Activated naive CD8-positive, alpha-beta T cell treated with anti-CD3 and anti-CD28 coated beads, Interleukin-2, amount 50 U/mL, for 16 hours (primary cell): ENCODE results near the gene SLC16A9.
"Not testable (repeated sequence)": the region's sequence is repeated elsewhere in the genome, so short reads cannot be mapped to it uniquely, and the experiment has no call there.

ENCODE experiments used
- DNase-seq: peaks from one replicate; pipeline ENCODE4 v3.0.0-alpha.2; 2020; ENCODE audit warnings: low read depth, low spot score

Gene SLC16A9

GRCh38 chr10:59709395-59710125, at the start of gene SLC16A9:
SLC16A9 (minus strand) TSS chr10:59709850; CDS start chr10:59684291, 25,559 bp downstream.
- DNase-seq, result no peak

- no peak for DNase-seq
These were observed 48.3 kb upstream of the SLC16A9 start for GRCh38 chr10:59757966-59758365.

GRCh38 chr10:59754951-59755350, 45.3 kb upstream of the SLC16A9 start:
- no peak for DNase-seq

GRCh38 chr10:59753267-59753666, 43.6 kb upstream of the SLC16A9 start, which contains the start of gene MRLN:
MRLN (minus strand) TSS chr10:59753455.
- DNase-seq, result no peak

GRCh38 chr10:59752278-59752940, 42.8 kb upstream of the SLC16A9 start:
- no peak for DNase-seq

GRCh38 chr10:59750155-59750945, 40.7 kb upstream of the SLC16A9 start:
- DNase-seq, result no peak

GRCh38 chr10:59748834-59749233, 39.2 kb upstream of the SLC16A9 start:
- no peak for DNase-seq

GRCh38 chr10:59745163-59745650, 35.6 kb upstream of the SLC16A9 start:
- no peak for DNase-seq

- not testable (repeated sequence) for DNase-seq
These were observed 35.1 kb upstream of the SLC16A9 start for GRCh38 chr10:59744762-59745161.

GRCh38 chr10:59744156-59744555, 34.5 kb upstream of the SLC16A9 start:
- DNase-seq, result not testable (repeated sequence)

- no peak for DNase-seq
These were observed 31.9 kb upstream of the SLC16A9 start for GRCh38 chr10:59741583-59741982.

- DNase-seq, result no peak
These were observed 31.4 kb upstream of the SLC16A9 start for GRCh38 chr10:59741048-59741447.

GRCh38 chr10:59736749-59737148, 27.1 kb upstream of the SLC16A9 start:
- no peak for DNase-seq

- no peak for DNase-seq
These were observed 25.6 kb upstream of the SLC16A9 start for GRCh38 chr10:59735296-59735695.

GRCh38 chr10:59734014-59734462, 24.4 kb upstream of the SLC16A9 start:
- no peak for DNase-seq

- DNase-seq, result not testable (repeated sequence)
These were observed 23.8 kb upstream of the SLC16A9 start for GRCh38 chr10:59733321-59734013.

GRCh38 chr10:59732849-59733248, 23.2 kb upstream of the SLC16A9 start:
- not testable (repeated sequence) for DNase-seq

- DNase-seq, result not testable (repeated sequence)
These were observed 19.5 kb upstream of the SLC16A9 start for GRCh38 chr10:59729167-59729566.

- DNase-seq, result no peak
These were observed 14.7 kb upstream of the SLC16A9 start for GRCh38 chr10:59724098-59724938.

GRCh38 chr10:59720377-59720776, 10.7 kb upstream of the SLC16A9 start:
- no peak for DNase-seq
